ENCODE data around the gene OPRD1. TPM values are rescaled to one million over a fixed set of nuclear protein-coding genes. Genes with fewer than 3 reads are reported as not detected.
"Not testable (repeated sequence)": the region's sequence is repeated elsewhere in the genome, so short reads cannot be mapped to it uniquely, and the experiment has no call there.

The OPRD1 gene
- total RNA-seq, 2 experiments from 2014 or later = not detected

DNA sequence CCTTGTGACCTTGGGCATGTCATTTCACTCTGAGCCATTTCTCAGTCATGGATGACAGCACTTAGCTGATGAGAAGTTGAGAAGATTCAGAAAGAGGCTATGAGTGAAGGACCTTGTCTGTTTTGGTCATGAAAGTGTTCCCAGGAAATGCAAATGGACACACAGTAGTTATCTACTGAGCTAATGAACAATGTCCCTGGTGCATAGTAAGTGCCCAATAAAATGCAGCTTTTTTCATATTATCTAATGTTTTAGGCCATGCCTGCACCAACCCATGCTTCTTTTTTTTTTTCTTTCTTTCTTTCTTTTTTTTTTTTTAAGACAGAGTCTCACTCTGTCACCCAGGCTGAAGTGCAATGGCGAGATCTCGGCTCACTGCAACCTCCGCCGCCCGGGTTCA lies 58.0 kb downstream of the OPRD1 start:
- no peak overlapping the region for H3K4me2 ChIP-seq (ENCODE audit: low read length)
- POLR2A ChIA-PET = interaction anchor here (0.7 kb wide), 1 partner anchor 23 kb away, joined by 3 read pairs; no protein-coding TSS in a partner anchor
- H3K9me2 ChIP-seq (ENCODE audit: insufficient read depth, low read length) = no peaks in the 10 kb centered on the region
- no peaks in the 10 kb centered on the region for H3K4me1 ChIP-seq (ENCODE audit: insufficient read depth, low read length, poor library complexity, severe bottlenecking)
- H4K20me1 ChIP-seq (ENCODE audit: insufficient read depth, low read length) = no peaks in the 10 kb centered on the region
- TF ChIP-seq, protein P1, sequence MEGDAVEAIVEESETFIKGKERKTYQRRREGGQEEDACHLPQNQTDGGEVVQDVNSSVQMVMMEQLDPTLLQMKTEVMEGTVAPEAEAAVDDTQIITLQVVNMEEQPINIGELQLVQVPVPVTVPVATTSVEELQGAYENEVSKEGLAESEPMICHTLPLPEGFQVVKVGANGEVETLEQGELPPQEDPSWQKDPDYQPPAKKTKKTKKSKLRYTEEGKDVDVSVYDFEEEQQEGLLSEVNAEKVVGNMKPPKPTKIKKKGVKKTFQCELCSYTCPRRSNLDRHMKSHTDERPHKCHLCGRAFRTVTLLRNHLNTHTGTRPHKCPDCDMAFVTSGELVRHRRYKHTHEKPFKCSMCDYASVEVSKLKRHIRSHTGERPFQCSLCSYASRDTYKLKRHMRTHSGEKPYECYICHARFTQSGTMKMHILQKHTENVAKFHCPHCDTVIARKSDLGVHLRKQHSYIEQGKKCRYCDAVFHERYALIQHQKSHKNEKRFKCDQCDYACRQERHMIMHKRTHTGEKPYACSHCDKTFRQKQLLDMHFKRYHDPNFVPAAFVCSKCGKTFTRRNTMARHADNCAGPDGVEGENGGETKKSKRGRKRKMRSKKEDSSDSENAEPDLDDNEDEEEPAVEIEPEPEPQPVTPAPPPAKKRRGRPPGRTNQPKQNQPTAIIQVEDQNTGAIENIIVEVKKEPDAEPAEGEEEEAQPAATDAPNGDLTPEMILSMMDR (conservative IDR thresholded peaks at IDR 0.05; ENCODE audit: low read length) = no peak
- TF ChIP-seq EZH2phosphoT487 (IDR thresholded peaks at IDR 0.05; ENCODE audit: borderline replicate concordance, low read depth, low read length) = no peak
- H3K9me3 ChIP-seq (ENCODE audit: low read length) = no peaks in the 10 kb centered on the region
- DNase-seq (ENCODE audit: low spot score) = no peak
- no peak overlapping the region for H3K4me3 ChIP-seq (ENCODE audit: low read depth, low read length, poor library complexity, severe bottlenecking)
- no peak overlapping the region for H3K27ac ChIP-seq (ENCODE audit: low read depth, low read length, poor library complexity, severe bottlenecking)
- CTCF ChIA-PET (ENCODE audit: unreplicated experiment) = no interaction called here
- H3K79me2 ChIP-seq (ENCODE audit: insufficient read depth, low read depth, low read length) = no peaks in the 10 kb centered on the region
- BruUV-seq (replicated peaks) = no TSS peak
- no peaks in the 10 kb centered on the region for H3K36me3 ChIP-seq (ENCODE audit: insufficient read depth, low read length)
- intact Hi-C loops (cut with micrococcal nuclease; ENCODE audit: unreplicated experiment) = no loop called here
- no peak overlapping the region for H2AFZ ChIP-seq (ENCODE audit: low read length)

DNA sequence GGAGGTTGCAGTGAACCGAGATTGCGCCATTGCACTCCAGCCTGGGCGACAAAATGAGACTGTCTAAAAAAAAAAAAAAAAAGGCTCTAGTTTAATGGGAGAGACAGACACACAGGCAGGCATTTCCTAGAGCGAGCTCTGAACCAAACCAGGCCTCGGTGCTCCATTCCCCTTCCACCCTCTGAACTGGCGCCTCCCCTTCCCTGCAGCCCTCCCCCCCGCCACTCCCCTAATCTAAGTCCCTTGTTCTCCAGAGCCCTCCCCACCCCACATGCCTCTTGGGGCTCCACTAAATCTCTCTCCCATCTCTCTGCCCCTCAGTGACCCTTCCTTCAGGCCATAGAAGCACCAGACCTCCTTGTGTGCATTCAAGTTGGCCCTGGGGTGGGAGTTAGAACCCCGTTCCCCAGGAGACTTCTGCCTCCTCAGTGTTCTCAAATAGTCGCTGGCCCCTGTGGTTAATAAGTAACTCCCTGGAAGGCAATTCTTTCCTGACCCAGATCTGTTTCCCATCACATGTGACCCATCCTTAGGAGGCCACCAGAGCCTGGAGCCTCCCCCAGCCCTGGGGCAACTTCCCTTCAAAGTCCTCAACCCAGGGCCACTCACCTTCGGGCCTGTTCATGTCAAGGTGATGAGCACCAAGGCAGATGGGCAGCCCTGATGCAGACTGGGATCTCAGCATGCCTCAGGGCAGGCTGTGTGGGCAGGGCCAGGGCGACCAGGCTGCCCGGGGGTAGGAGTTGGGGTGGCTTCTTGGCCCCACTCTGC lies 59.8 kb downstream of the OPRD1 start:
- H3K4me2 ChIP-seq (ENCODE audit: low read length) = no peak overlapping the region
- no peaks in the 10 kb centered on the region for H3K4me1 ChIP-seq (ENCODE audit: insufficient read depth, low read length, poor library complexity, severe bottlenecking)
- H4K20me1 ChIP-seq (ENCODE audit: insufficient read depth, low read length) = no peaks in the 10 kb centered on the region
- no peaks in the 10 kb centered on the region for H3K79me2 ChIP-seq (ENCODE audit: insufficient read depth, low read depth, low read length)
- no peak for DNase-seq (ENCODE audit: low spot score)
- H3K36me3 ChIP-seq (ENCODE audit: insufficient read depth, low read length) = no peaks in the 10 kb centered on the region
- ChIA-PET POLR2A (no interaction called here), CTCF (ENCODE audit: unreplicated experiment) (no interaction called here)
- no peak overlapping the region for H3K4me3 ChIP-seq (ENCODE audit: low read depth, low read length, poor library complexity, severe bottlenecking)
- TF ChIP-seq, protein P1 (conservative IDR thresholded peaks at IDR 0.05; ENCODE audit: low read length) = no peak
- TF ChIP-seq EZH2phosphoT487 (IDR thresholded peaks at IDR 0.05; ENCODE audit: borderline replicate concordance, low read depth, low read length) = no peak
- H3K27ac ChIP-seq (ENCODE audit: low read depth, low read length, poor library complexity, severe bottlenecking) = no peak overlapping the region
- H3K9me3 ChIP-seq (ENCODE audit: low read length) = no peaks in the 10 kb centered on the region
- intact Hi-C loops (cut with micrococcal nuclease; ENCODE audit: unreplicated experiment) = no loop called here
- no peak overlapping the region for H2AFZ ChIP-seq (ENCODE audit: low read length)
- no peaks in the 10 kb centered on the region for H3K9me2 ChIP-seq (ENCODE audit: insufficient read depth, low read length)
- BruUV-seq (replicated peaks) = no TSS peak

DNA sequence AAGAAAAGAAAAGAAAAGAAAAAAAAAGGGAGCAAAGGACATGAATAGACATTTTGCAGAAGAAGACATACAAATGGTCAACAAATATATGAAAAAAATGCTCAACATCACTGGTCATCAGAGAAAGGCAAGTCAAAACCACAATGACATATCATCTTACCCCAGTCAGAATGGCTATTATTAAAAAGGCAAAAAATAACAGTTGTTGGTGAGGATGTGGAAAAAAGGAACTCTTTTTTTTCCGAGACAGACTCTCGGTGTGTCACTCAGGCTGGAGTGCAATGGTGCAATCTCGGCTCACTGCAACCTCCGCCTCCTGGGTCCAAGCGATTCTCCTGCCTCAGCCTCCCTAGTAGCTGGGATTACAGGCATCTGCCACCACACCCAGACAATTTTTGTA lies 63.2 kb downstream of the OPRD1 start:
- not testable (repeated sequence) for H3K4me1 ChIP-seq (ENCODE audit: insufficient read depth, low read length, poor library complexity, severe bottlenecking)

More for the DNA sequence above, 63.2 kb downstream of the OPRD1 start:
- H3K4me3 ChIP-seq (ENCODE audit: low read depth, low read length, poor library complexity, severe bottlenecking); CTCF ChIA-PET (ENCODE audit: unreplicated experiment); H3K4me2 ChIP-seq (ENCODE audit: low read length); H3K27ac ChIP-seq (ENCODE audit: low read depth, low read length, poor library complexity, severe bottlenecking); DNase-seq (ENCODE audit: low spot score); H4K20me1 ChIP-seq (ENCODE audit: insufficient read depth, low read length); BruUV-seq (replicated peaks); H3K79me2 ChIP-seq (ENCODE audit: insufficient read depth, low read depth, low read length); H3K9me3 ChIP-seq (ENCODE audit: low read length); H3K9me2 ChIP-seq (ENCODE audit: insufficient read depth, low read length); H2AFZ ChIP-seq (ENCODE audit: low read length); H3K36me3 ChIP-seq (ENCODE audit: insufficient read depth, low read length): not testable (repeated sequence)
- intact Hi-C loops (cut with micrococcal nuclease; ENCODE audit: unreplicated experiment) = loop anchor here (5.0 kb wide), 2 partner anchors 468 to 518 kb away; no protein-coding TSS in a partner anchor
- POLR2A ChIA-PET = interaction anchor here (0.7 to 1.2 kb wide), 2 partner anchors 232 to 1658 kb away, joined by 3 to 5 read pairs; partner anchors contain the start of gene TAF12

All from OCI-LY7 (cell line).